Stimulated activated naive CD8-positive, alpha-beta T cell treated with anti-CD3 and anti-CD28 coated beads, Interleukin-15, Interleukin-2, amounts not matched to agents 100 ng/mL and 50 ng/mL, for 24 hours (primary cell): ENCODE measurements around the gene CEP95.
A peak's percentile ranks its signal among the peaks of the same experiment; 100 is the strongest.
"Not testable (repeated sequence)": the region's sequence is repeated elsewhere in the genome, so short reads cannot be mapped to it uniquely, and the experiment has no call there.

Experiments used
- H3K27ac Mint-ChIP-seq: one replicate; pipeline ENCODE4 v1.8.0; 2021; ENCODE audit warnings: mild to moderate bottlenecking, mixed read lengths
- H3K27me3 Mint-ChIP-seq: one replicate; pipeline ENCODE4 v1.8.0; 2021; ENCODE audit warnings: mixed read lengths
- H3K36me3 Mint-ChIP-seq: one replicate; pipeline ENCODE4 v1.8.0; 2021; ENCODE audit warnings: low read depth, mixed read lengths
- H3K4me1 Mint-ChIP-seq: one replicate; pipeline ENCODE4 v1.8.0; 2021; ENCODE audit warnings: low read depth, mixed read lengths
- H3K4me3 Mint-ChIP-seq: one replicate; pipeline ENCODE4 v1.8.0; 2021; ENCODE audit warnings: mild to moderate bottlenecking, mixed read lengths
- H3K9me3 Mint-ChIP-seq: one replicate; pipeline ENCODE4 v1.8.0; 2021; ENCODE audit warnings: mixed read lengths

Gene CEP95

GRCh38 chr17:64506576-64507412, at the start of gene CEP95:
CEP95 (plus strand) TSS chr17:64506977; CDS start chr17:64507098, 121 bp downstream.
- peak within 1 kb of the TSS; percentile 100 for H3K27ac Mint-ChIP-seq
- H3K4me3 Mint-ChIP-seq, result peak within 1 kb of the TSS; percentile 100
- peaks cover 74% of the 10 kb centered on the region for H3K36me3 Mint-ChIP-seq
- H3K27me3 Mint-ChIP-seq, result no peaks in the 10 kb centered on the region
- H3K9me3 Mint-ChIP-seq, result no peaks in the 10 kb centered on the region
- peaks cover 66% of the 10 kb centered on the region for H3K4me1 Mint-ChIP-seq

GRCh38 chr17:64457156-64457555, 49.6 kb upstream of the CEP95 start:
- Mint-ChIP-seq H3K36me3 (peaks cover 6% of the 10 kb centered on the region), H3K27ac (no peak overlapping the region), H3K9me3 (no peaks in the 10 kb centered on the region), H3K27me3 (no peaks in the 10 kb centered on the region), H3K4me3 (no peak overlapping the region), H3K4me1 (peaks cover 22% of the 10 kb centered on the region)

- no peaks in the 10 kb centered on the region for H3K36me3 Mint-ChIP-seq
- no peaks in the 10 kb centered on the region for H3K27me3 Mint-ChIP-seq
- H3K4me3 Mint-ChIP-seq, result no peak overlapping the region
- H3K4me1 Mint-ChIP-seq, result peaks cover 22% of the 10 kb centered on the region
- no peak overlapping the region for H3K27ac Mint-ChIP-seq
- H3K9me3 Mint-ChIP-seq, result no peaks in the 10 kb centered on the region
Measured at GRCh38 chr17:64458756-64459155, 48.0 kb upstream of the CEP95 start.

- H3K4me1 Mint-ChIP-seq, result peaks cover 22% of the 10 kb centered on the region
- H3K36me3 Mint-ChIP-seq, result no peaks in the 10 kb centered on the region
- no peak overlapping the region for H3K4me3 Mint-ChIP-seq
- H3K9me3 Mint-ChIP-seq, result no peaks in the 10 kb centered on the region
- no peaks in the 10 kb centered on the region for H3K27me3 Mint-ChIP-seq
- H3K27ac Mint-ChIP-seq, result no peak overlapping the region
Measured at GRCh38 chr17:64459284-64459747, 47.5 kb upstream of the CEP95 start.

GRCh38 chr17:64459818-64460217, 47.0 kb upstream of the CEP95 start:
- not testable (repeated sequence) for H3K36me3 Mint-ChIP-seq
- peaks cover 21% of the 10 kb centered on the region for H3K4me1 Mint-ChIP-seq

GRCh38 chr17:64460955-64461354, 45.8 kb upstream of the CEP95 start:
- no peak overlapping the region for H3K4me3 Mint-ChIP-seq
- no peaks in the 10 kb centered on the region for H3K36me3 Mint-ChIP-seq
- H3K4me1 Mint-ChIP-seq, result peaks cover 15% of the 10 kb centered on the region
- H3K27me3 Mint-ChIP-seq, result no peaks in the 10 kb centered on the region
- H3K9me3 Mint-ChIP-seq, result no peaks in the 10 kb centered on the region
- H3K27ac Mint-ChIP-seq, result no peak overlapping the region

More at GRCh38 chr17:64459818-64460217, 47.0 kb upstream of the CEP95 start:
- H3K27ac Mint-ChIP-seq, H3K9me3 Mint-ChIP-seq, H3K4me3 Mint-ChIP-seq, H3K27me3 Mint-ChIP-seq: not testable (repeated sequence)

- Mint-ChIP-seq H3K4me1 (peaks cover 9% of the 10 kb centered on the region), H3K27ac (no peak overlapping the region), H3K9me3 (no peaks in the 10 kb centered on the region), H3K27me3 (no peaks in the 10 kb centered on the region), H3K4me3 (no peak overlapping the region), H3K36me3 (no peaks in the 10 kb centered on the region)
Measured at GRCh38 chr17:64461788-64462187, 45.0 kb upstream of the CEP95 start.

- H3K36me3 Mint-ChIP-seq, result no peaks in the 10 kb centered on the region
- no peaks in the 10 kb centered on the region for H3K9me3 Mint-ChIP-seq
- no peak overlapping the region for H3K4me3 Mint-ChIP-seq
- H3K27me3 Mint-ChIP-seq, result no peaks in the 10 kb centered on the region
- no peaks in the 10 kb centered on the region for H3K4me1 Mint-ChIP-seq
- no peak overlapping the region for H3K27ac Mint-ChIP-seq
Measured at GRCh38 chr17:64466019-64466735, 40.6 kb upstream of the CEP95 start.

- H3K4me3 Mint-ChIP-seq, H3K27me3 Mint-ChIP-seq, H3K9me3 Mint-ChIP-seq, H3K4me1 Mint-ChIP-seq, H3K36me3 Mint-ChIP-seq, H3K27ac Mint-ChIP-seq: not testable (repeated sequence)
Measured at GRCh38 chr17:64466834-64467233, 39.9 kb upstream of the CEP95 start.

- Mint-ChIP-seq H3K27me3 (no peaks in the 10 kb centered on the region), H3K4me1 (no peaks in the 10 kb centered on the region)
Measured at GRCh38 chr17:64470625-64471024, 36.2 kb upstream of the CEP95 start.

GRCh38 chr17:64471440-64471839, 35.3 kb upstream of the CEP95 start:
- H3K36me3 Mint-ChIP-seq, result no peaks in the 10 kb centered on the region
- no peaks in the 10 kb centered on the region for H3K27me3 Mint-ChIP-seq
- no peaks in the 10 kb centered on the region for H3K4me1 Mint-ChIP-seq
- no peak overlapping the region for H3K27ac Mint-ChIP-seq
- H3K4me3 Mint-ChIP-seq, result no peak overlapping the region
- no peaks in the 10 kb centered on the region for H3K9me3 Mint-ChIP-seq

More at GRCh38 chr17:64470625-64471024, 36.2 kb upstream of the CEP95 start:
- Mint-ChIP-seq H3K36me3 (no peaks in the 10 kb centered on the region), H3K27ac (no peak overlapping the region), H3K4me3 (no peak overlapping the region), H3K9me3 (no peaks in the 10 kb centered on the region)

GRCh38 chr17:64472564-64472963, 34.2 kb upstream of the CEP95 start:
- Mint-ChIP-seq H3K36me3 (peaks cover 8% of the 10 kb centered on the region), H3K27me3 (no peaks in the 10 kb centered on the region), H3K4me3 (no peak overlapping the region), H3K27ac (no peak overlapping the region), H3K4me1 (no peaks in the 10 kb centered on the region), H3K9me3 (no peaks in the 10 kb centered on the region)

- H3K9me3 Mint-ChIP-seq, result no peaks in the 10 kb centered on the region
- no peaks in the 10 kb centered on the region for H3K27me3 Mint-ChIP-seq
- H3K4me3 Mint-ChIP-seq, result no peak overlapping the region
- no peaks in the 10 kb centered on the region for H3K4me1 Mint-ChIP-seq
- peaks cover 16% of the 10 kb centered on the region for H3K36me3 Mint-ChIP-seq
- H3K27ac Mint-ChIP-seq, result no peak overlapping the region
Measured at GRCh38 chr17:64477849-64478248, 28.9 kb upstream of the CEP95 start.

GRCh38 chr17:64480951-64481350, 25.8 kb upstream of the CEP95 start:
- H3K9me3 Mint-ChIP-seq, result no peaks in the 10 kb centered on the region
- H3K4me1 Mint-ChIP-seq, result no peaks in the 10 kb centered on the region
- no peaks in the 10 kb centered on the region for H3K27me3 Mint-ChIP-seq
- no peak overlapping the region for H3K27ac Mint-ChIP-seq
- H3K36me3 Mint-ChIP-seq, result peaks cover 45% of the 10 kb centered on the region
- H3K4me3 Mint-ChIP-seq, result no peak overlapping the region

GRCh38 chr17:64484380-64484779, 22.4 kb upstream of the CEP95 start:
- H3K27ac Mint-ChIP-seq, result no peak overlapping the region
- no peak overlapping the region for H3K4me3 Mint-ChIP-seq
- H3K9me3 Mint-ChIP-seq, result no peaks in the 10 kb centered on the region
- H3K27me3 Mint-ChIP-seq, result no peaks in the 10 kb centered on the region
- peaks cover 60% of the 10 kb centered on the region for H3K36me3 Mint-ChIP-seq
- no peaks in the 10 kb centered on the region for H3K4me1 Mint-ChIP-seq
